Lung (tissue), 12 donors: ENCODE results near the gene SMARCC2. TPM values are rescaled to one million over a fixed set of nuclear protein-coding genes. Genes with fewer than 3 reads are reported as not detected.
"Not testable (repeated sequence)": the region's sequence is repeated elsewhere in the genome, so short reads cannot be mapped to it uniquely, and the experiment has no call there.

Experiments used
- ATAC-seq: fragments of 200-7000 bp; cut with Tn5 transposase; one replicate; pipeline ENCODE4 v1.9.1; 2020; ENCODE audit warnings: moderate number of reproducible peaks; ENCODE audit not compliant: insufficient read depth, low FRiP score
- DNase-seq, 3 donors: peaks; one replicate each; pipeline ENCODE4 v3.0.0-alpha.2; 2013 to 2017
- H3K27ac ChIP-seq, 2 donors: one replicate each; pipeline ENCODE4 v1.5.1; 2013; ENCODE audit warnings: mild to moderate bottlenecking in 2 of 2, moderate library complexity in 2 of 2, control low read depth in 1 of 2, inconsistent platforms in 1 of 2, low read depth in 1 of 2, low read length in 1 of 2
- H3K27me3 ChIP-seq, 3 donors: one replicate each; pipeline ENCODE4 v1.5.1; 2013; ENCODE audit warnings: low read length in 2 of 3; ENCODE audit not compliant: control insufficient read depth in 3 of 3, insufficient read depth in 3 of 3
- H3K36me3 ChIP-seq, 4 donors: one replicate each; pipeline ENCODE4 v1.5.1; 2013; ENCODE audit warnings: low read length in 4 of 4, mild to moderate bottlenecking in 1 of 4, moderate library complexity in 1 of 4; ENCODE audit not compliant: control insufficient read depth in 4 of 4, insufficient read depth in 4 of 4
- H3K4me1 ChIP-seq, 5 donors: one replicate each; pipeline ENCODE4 v1.5.1; 2013; ENCODE audit warnings: low read length in 5 of 5, mild to moderate bottlenecking in 2 of 5, moderate library complexity in 1 of 5; ENCODE audit not compliant: control insufficient read depth in 5 of 5, insufficient read depth in 5 of 5
- H3K4me3 ChIP-seq: one replicate; pipeline ENCODE4 v1.5.1; 2013; ENCODE audit warnings: mild to moderate bottlenecking, control low read depth, moderate library complexity
- H3K9ac ChIP-seq, 2 donors: one replicate each; pipeline ENCODE4 v1.5.1; 2013; ENCODE audit warnings: low read length in 2 of 2, control low read depth in 1 of 2; ENCODE audit not compliant: insufficient read depth in 1 of 2
- H3K9me3 ChIP-seq, 4 donors: one replicate each; pipeline ENCODE4 v1.5.1; 2013; ENCODE audit warnings: low read length in 3 of 4, mild to moderate bottlenecking in 1 of 4, moderate library complexity in 1 of 4; ENCODE audit not compliant: control insufficient read depth in 4 of 4, insufficient read depth in 3 of 4
- CTCF ChIP-seq: IDR thresholded peaks from 2 replicates; pipeline ENCODE4 v1.5.1; 2012; ENCODE audit warnings: mild to moderate bottlenecking; ENCODE audit errors: control extremely low read depth, extremely low read depth
- WGBS, 2 donors: extraction: QIAGEN DNeasy Blood & Tissue Kit; methylation state at CpG; one replicate each; pipeline ENCODE4 v1.1.7; 2013; 5-methylcytosine and 5-hydroxymethylcytosine counted together
- polyA plus RNA-seq, 2 donors: library from polyadenylated mRNA; stranded (reverse); fragments of 200-250 nt; gene quantifications; one replicate each; pipeline ENCODE4 v1.2.1, GENCODE V29; 2013
- total RNA-seq, 2 donors: library from RNA; depleted of rRNA in 1 of 2; stranded (reverse); fragments of >200 nt in 1 of 2; gene quantifications; one replicate each; pipeline ENCODE4 v1.2.1, GENCODE V29; 2014 to 2021
- donor health status: control.
- donor health status: control.
- donor health status: Bipolar disorder and iron deficiency.
- donor health status: healthy.
- donor health status: DM: yes; HTN: yes; CAD: no.

Gene SMARCC2
- total and polyA plus RNA-seq, 4 donors = 23.9 to 97.5 (median 47.7) TPM

DNA sequence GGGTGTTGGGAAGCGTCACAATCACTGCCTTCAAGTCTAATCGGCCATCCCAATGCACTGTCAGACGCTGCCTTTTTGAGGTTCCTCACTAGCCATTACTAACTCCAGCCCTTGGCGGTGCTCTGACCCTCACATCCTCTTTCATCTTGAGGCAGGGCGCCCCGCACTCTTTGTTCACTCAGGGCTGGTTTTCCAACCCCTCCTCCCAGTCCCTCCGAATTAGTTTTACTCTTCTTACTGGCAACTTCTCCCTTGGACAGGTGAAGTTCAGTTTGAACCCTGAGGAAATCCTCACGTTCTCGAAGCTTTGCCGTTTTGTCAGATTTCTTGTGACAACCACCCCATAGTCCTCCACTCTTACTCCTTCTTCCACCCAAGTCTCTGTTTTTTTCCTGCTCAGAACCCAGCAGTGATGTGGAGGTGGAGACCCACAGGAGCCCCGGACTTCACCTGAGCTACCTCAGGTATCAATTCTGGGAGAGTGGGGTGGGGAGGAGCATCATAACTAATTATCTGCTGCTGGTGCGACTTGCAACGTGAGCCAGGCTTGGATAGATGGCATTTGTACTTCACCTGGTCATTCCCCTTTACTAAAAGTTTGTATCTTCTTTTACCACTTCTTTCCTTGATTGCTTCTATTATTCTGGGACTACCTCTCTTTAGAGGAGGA, 70.5 kb downstream of the SMARCC2 start:
- 7 to 13% methylated on average over 13 of the region's 13 CpGs for WGBS, 2 donors
- H3K4me3 ChIP-seq = peak overlapping the region; percentile 77
- ATAC-seq = no peak

DNA sequence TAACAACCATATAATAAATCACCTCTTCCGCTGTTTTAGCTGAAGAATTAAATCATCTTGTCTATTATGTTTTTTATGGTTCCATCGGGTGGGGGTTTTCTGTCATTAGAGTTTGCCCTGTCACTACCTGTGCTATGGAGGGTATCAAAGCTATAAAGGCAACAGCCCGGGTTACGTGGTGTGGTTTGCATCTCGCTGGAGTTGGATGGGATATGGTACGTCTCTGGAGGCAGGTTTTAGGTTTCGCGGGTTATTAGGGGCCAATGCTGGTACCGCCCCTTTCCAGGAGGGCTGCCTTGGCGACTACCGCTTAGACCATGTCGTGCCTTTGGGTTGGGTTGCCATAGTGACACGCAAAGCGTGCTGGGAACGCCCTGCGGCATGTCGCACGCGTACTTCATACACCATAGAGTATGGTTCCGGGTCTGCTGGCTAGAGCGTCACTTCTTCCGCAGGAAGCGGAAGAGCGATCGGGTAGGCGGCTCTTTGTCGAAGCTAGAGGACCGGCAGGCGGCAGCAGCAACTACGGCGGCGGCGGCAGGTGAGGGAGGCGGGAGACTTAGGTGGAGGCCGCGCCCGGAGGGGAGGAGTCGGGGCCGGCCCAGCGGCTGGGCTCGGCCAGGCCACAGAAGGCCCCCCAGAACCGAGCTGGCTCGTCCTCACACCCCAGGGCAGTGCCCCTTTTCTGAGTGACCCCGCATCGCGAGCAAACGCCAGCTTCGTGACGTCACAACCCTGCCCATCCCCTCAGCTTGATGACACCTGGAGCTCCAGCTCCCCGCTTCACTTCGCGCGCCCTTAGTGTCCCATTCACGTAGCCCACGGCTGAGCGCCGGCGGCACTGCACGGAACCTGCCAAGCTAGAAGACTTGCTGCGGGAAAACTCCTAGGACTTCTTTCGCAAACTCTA, 71.2 kb downstream of the SMARCC2 start, which contains the start of gene ZC3H10:
TSS of gene ZC3H10 (plus strand) at position 489 of the 910 bp plus-strand sequence. CDS start 2,297 bp downstream, outside the sequence.
- Histone ChIP-seq H3K27me3 (no peaks in the 10 kb centered on the region), H3K9ac (peak within 1 kb of the TSS; percentile 97 to 99), H3K27ac (peak within 1 kb of the TSS; percentile 91 to 99), H3K36me3 (peaks cover 5 to 19% (median 11%) of the 10 kb centered on the region in 4 donors), H3K9me3 (no peaks in the 10 kb centered on the region), H3K4me1 (peaks cover 0 to 20% (median 8%) of the 10 kb centered on the region in 5 donors), H3K4me3 (peak within 1 kb of the TSS; percentile 77)
- peak; percentile 65 for TF ChIP-seq CTCF
- ATAC-seq (peak; percentile 83), DNase-seq (peak; percentile 99 to 100 (median 99))
- WGBS, 2 donors = 1% methylated on average over 60 to 61 of the region's 61 CpGs

More for the DNA sequence above, 70.5 kb downstream of the SMARCC2 start:
- H3K4me1 ChIP-seq = peaks cover 0 to 20% (median 8%) of the 10 kb centered on the region in 5 donors
- H3K36me3 ChIP-seq = peaks cover 5 to 16% (median 9%) of the 10 kb centered on the region in 4 donors
- no peak for DNase-seq
- H3K9me3 ChIP-seq = no peaks in the 10 kb centered on the region
- peak overlapping the region; percentile 71 to 84 for H3K9ac ChIP-seq
- no peaks in the 10 kb centered on the region for H3K27me3 ChIP-seq
- TF ChIP-seq CTCF = no peak
- peak overlapping the region; percentile 76 to 94 for H3K27ac ChIP-seq

- H3K27me3 ChIP-seq, H3K9me3 ChIP-seq, ATAC-seq: not testable (repeated sequence)
- peak overlapping the region; percentile 97 to 99 for H3K9ac ChIP-seq
- H3K4me3 ChIP-seq = peak overlapping the region; percentile 63
- H3K4me1 ChIP-seq = peaks cover 0 to 20% (median 5%) of the 10 kb centered on the region in 5 donors
- peak in 1 of 3 donors; percentile 47 for DNase-seq
- 2 to 6% methylated on average over 12 of the region's 16 CpGs for WGBS, 2 donors
- H3K36me3 ChIP-seq = peaks cover 9 to 21% (median 14%) of the 10 kb centered on the region in 4 donors
- H3K27ac ChIP-seq = peak overlapping the region; percentile 91 to 99
Measured at GRCh38 chr12:56117082-56117706, 72.1 kb downstream of the SMARCC2 start.
